Dedifferentiated amniotic fluid mesenchymal stem cell (primary cell): Measurements from ENCODE around the gene NR0B2.
"Not testable (repeated sequence)": the region's sequence is repeated elsewhere in the genome, so short reads cannot be mapped to it uniquely, and the experiment has no call there.

Source experiments
- DNase-seq: peaks from one replicate; pipeline ENCODE4 v3.0.0-alpha.2; 2016; ENCODE audit errors: extremely low spot score

The NR0B2 gene

GRCh38 chr1:26913754-26914619 is at the start of gene NR0B2:
Gene NR0B2 (minus strand): TSS chr1:26913975. CDS start chr1:26913940, 35 bp downstream.
- no peak for DNase-seq

GRCh38 chr1:26961826-26962225 is 48.1 kb upstream of the NR0B2 start:
- peak; percentile 46 for DNase-seq

DNA sequence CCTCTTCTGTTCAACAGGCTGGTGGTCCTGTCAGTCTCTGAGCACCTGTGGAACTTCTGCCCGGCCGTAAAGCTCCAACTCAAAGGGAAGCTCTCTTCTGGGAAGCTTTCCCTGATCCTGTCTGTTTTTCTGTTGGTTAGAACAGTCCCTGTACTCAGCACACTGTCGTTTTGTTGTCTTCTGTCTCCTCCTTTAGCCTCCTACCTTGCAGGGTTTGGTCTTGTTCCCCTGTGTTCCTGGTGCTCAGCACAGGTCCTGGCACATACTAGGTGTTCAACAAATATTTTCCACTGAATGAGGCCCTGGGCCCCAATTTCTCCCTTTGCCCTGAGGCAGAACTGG is 46.8 kb upstream of the NR0B2 start:
- DNase-seq: no peak

- DNase-seq: no peak
Observed at GRCh38 chr1:26959722-26960624, 46.2 kb upstream of the NR0B2 start, which contains the start of gene KDF1. Gene KDF1 (minus strand): TSS chr1:26960468. CDS start chr1:26952380, 8,088 bp downstream.

DNA sequence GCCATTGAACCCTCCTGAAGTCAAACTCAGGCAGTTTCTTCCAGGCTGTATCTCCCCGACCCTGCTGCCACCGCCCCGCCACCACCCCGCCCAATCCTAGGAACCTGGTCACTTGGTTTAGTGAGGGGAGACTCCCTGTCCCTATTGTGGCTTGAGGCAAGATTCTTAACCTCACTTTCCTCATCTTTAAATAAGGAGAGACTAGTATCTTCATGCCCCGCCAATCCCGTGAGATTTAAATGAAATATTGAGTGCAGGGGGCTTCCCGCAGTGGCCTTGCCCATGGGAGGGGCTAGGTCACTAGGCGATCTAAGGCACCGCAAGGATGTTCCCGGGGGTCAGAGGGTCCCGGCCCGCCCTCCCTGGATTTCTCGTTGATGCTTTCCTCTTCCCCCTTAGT is 45.5 kb upstream of the NR0B2 start:
- DNase-seq: no peak

GRCh38 chr1:26957306-26957705 is 43.5 kb upstream of the NR0B2 start:
- DNase-seq: no peak

GRCh38 chr1:26956321-26956720 is 42.5 kb upstream of the NR0B2 start:
- no peak for DNase-seq

DNA sequence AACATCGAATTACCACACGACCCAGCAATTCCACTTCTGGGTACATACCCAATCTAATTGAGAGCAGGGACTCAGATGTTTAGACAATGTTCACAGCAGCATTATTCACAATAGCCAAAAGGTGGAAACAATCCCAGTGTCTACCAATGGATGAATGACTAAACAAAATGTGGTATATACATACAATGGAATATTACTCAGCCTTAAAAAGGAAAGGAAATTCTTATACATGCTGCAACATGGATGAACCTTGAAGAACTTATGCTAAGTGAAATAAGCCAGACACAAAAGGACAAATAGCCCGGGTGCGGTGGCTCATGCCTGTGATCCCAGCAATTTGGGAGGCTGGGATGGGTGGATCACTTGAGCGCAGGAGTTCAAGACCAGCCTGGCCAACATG is 39.6 kb upstream of the NR0B2 start:
- no peak for DNase-seq

DNA sequence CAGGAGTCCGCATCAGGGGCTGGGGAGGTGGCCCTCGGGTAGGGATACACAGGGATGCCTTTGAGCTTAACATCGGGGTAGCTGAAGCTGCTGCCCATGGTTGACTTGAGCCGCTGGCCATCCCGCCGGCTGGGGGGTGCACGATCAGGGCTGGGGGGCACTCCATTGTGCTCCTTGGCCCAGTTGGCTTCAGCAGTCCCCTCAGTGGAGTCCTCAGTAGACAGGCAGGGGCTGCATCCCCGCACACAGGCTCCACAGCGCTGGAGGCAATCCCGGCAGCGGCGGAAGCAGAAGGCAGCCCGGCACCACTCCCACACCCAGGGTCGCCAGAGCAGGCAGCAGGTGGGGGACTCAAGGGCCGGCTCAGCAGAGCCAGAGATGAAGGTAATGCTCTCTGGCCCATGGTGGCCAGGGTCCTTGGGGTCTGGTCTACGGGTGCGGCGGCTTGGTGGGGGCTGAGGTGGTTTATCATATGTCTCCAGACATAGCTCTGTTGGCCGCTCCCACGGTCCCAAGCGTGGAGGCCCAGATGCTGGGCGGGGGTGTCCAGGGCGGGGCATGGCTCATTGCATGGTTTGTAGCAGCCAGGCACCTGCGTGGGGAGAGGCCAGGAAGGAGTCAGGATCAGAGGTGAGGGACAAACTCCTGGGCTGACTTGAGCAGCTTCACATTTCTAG is 38.2 kb upstream of the NR0B2 start:
- DNase-seq: no peak

DNA sequence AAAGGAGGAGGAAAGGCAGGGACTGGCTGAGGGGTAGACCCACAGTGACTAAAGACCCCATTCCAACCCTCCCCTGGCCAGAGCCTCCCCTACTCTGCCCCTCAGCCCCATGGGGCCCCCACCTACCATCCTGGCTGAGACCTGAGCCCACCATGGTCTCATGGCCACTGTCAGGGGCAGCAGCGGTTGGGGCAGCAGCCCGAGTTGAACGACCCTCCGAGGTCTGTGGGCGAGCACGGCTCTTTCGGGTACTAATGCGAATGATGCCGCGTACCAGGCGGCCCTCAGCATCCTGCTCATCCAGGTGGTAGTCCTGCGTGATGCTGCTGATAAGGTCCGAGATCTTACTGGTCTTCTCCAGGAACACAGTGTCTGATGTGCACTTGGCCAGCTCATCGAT is 37.4 kb upstream of the NR0B2 start:
- DNase-seq: no peak

DNA sequence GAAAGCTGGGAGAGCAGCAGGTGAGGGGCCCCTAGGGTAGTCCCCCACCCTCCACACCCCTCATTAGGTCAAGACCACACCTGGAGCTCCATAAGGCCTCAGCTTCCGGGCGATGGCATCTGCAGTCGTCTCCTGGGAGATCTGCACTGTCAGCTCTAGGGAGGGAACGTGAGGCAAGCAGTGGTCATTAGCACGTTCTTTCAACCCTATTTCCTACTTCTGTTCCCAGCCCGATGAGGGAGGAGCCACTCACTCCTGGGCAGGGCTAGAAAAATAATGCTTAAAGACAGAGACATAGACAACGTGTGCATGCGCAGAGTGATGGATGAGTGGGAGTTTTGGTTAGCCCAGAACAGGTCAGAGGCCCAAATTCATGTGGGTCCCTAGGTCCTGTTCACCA is 36.8 kb upstream of the NR0B2 start:
- no peak for DNase-seq

DNA sequence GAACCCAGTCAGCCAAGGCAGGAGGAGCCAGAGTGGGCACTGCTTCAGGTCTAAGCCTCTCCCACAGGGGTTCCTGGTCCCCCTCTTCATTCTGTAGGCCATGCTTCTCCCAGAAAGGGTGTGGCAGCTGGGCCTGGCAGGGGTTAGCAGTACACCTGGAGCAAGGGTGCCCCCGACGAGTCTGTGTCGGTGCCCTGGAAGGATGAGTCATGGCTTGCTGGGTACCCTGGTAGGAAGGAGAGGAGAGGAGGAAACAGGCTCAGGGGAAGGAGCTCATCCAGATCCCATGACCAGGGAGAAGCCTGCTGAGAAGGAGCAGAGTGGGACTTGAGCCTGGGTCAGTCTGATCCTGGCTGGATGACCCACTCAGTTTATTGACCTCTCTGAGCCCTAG is 36.1 kb upstream of the NR0B2 start:
- DNase-seq: no peak

DNA sequence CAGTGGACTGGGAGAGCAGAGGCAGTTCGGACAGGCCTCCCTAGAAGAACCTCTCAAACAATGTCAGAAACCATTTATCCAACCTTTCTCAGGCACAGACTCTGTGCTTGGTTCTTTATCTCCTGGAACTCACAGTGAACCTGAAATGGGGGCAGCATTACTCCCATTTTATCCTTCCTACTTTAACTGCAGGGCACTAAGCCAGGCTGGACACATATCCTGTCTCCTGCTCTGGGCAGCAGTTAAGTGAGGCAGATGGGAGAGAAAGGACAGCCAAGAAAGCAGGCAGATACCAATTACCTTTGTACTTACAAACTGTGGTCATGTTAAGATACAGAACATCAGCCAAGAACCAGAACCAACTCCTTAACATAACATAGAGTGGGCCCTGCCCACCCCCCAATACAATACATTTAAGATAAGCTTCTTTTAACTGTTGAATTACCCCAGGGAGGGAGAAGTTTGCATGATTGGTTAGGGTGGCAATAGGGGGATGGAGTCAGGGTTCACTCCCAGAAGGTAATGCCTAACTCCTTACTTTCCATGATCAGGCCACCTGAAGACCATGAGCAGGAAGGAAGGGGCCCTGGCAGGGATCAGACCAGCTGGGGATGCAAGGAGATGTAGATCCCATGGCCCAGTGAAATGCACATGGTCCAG is 35.6 kb upstream of the NR0B2 start:
- no peak for DNase-seq

GRCh38 chr1:26948725-26949057 is 34.9 kb upstream of the NR0B2 start:
- DNase-seq: not testable (repeated sequence)

DNA sequence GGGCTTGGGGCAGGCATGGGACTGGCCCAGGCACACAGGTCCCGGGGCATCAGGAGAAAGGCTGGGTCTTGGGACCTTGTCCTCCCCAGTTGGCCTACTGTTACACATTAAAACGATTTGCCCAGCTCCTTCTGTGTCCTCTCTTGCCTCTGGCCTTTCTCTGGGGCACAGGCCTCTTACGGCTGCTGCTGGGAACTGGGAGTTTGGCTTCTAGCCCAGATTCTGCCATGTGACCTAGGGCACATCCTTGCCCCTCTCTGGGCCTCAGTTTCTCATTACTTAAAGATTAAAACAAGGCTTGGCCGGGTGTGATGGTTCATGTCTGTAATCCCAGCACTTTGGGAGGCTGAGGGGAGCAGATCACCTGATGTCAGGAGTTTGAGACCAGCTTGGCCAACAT is 32.5 kb upstream of the NR0B2 start:
- no peak for DNase-seq

DNA sequence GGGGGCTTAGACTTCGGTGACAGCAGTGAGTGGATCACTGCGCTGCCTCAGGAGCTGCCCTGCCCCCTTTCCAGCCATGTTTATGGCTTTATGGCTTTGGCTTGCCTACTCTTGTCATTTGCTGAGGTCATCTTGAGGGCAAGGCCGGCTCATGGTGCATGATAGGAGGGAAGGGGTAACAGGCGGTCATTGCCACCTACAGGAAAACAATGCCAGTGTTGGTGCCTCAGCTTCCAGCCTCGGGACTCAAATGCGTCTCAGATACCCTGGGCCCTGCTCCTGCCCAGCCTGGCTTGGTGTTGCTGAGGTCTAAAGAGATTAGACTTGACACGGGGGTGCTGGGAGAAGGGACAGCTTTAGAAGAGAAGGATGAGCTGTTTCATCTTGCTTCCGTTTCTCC is 32.0 kb upstream of the NR0B2 start:
- no peak for DNase-seq

- no peak for DNase-seq
Observed at GRCh38 chr1:26945138-26945537, 31.4 kb upstream of the NR0B2 start.

GRCh38 chr1:26942656-26943055 is 28.9 kb upstream of the NR0B2 start:
- no peak for DNase-seq

GRCh38 chr1:26941311-26941710 is 27.5 kb upstream of the NR0B2 start:
- no peak for DNase-seq

DNA sequence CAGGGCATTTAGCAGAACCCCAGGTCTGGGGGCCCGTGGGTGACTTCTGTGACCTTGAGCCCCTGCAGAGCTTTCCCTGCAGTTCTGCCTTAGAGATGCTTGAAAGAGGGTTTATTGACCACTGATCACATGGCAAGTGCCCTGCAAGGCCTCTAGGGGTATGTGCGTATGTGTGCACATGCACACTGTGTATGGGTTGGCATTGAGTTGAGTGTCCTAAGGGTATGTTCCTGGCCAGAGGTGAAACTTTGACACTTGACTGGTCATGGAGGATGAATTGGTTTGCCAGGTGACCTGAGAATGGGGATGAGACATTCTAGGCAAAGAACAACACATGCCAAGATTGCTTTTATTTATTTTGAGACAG is 24.9 kb upstream of the NR0B2 start:
- no peak for DNase-seq

DNA sequence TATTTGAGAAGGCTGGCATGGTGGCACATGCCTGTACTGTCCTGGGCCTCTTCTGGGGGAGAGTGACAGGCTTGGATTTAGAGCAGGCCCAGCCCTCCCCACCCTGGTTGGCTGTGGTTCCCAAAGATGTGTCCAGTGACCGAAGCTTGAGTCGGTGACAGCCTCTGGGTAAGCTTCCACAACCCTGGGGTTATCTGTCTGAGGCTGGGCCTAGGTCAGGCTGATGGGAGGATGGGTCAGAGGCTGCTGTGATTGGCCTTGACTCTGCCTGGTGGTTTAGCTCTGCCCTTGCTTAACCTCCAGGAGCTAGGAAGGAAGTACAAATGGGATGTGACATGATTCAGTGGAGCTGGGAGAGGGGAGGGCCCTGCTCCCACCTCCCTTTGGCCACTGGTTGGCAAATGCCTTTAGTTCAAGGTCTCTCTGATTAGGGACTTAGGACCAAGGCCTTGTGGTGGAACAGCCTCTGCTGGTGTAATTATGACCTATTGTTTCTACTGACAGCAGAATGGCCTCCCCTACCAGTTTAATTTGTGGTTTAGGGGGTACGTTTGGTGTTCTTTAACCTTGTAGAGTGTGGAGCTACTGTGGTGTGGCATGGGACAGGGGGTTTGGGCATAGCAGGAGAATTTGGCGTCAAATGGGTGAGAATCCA is 24.4 kb upstream of the NR0B2 start:
- no peak for DNase-seq
